GM23338 (cell line): ENCODE results near the gene AHNAK.

Source experiments
- CREB1 ChIP-seq: fragments of 250-450 bp; sonication (Bioruptor Pico); IDR thresholded peaks from 2 replicates; pipeline ENCODE4 v1.5.0; 2020; ENCODE audit warnings: low read depth, mild to moderate bottlenecking, moderate library complexity
- CTCF ChIP-seq, 2 experiments: fragments of 200-600 bp in 1 of 2; sonication (generic) in 1 of 2; conservative IDR thresholded peaks; 2 replicates each; pipeline versions ENCODE4 v1.5.1 to v1.6.1; 2016 to 2017; ENCODE audit warnings: antibody characterized with exemption in 2 of 2, low read depth in 2 of 2, mild to moderate bottlenecking in 2 of 2, moderate library complexity in 1 of 2
- ETS1 ChIP-seq: IDR thresholded peaks from 2 replicates; pipeline ENCODE4 v1.6.1; 2016; ENCODE audit warnings: antibody characterized with exemption
- EZH2 ChIP-seq: fragments of 200-600 bp; sonication (generic); IDR thresholded peaks from one replicate; pipeline ENCODE4 v1.8.0; 2017; ENCODE audit warnings: antibody characterized with exemption, mild to moderate bottlenecking, low read depth; ENCODE audit not compliant: unreplicated experiment
- EZH2phosphoT487 ChIP-seq: fragments of 200-600 bp; sonication (generic); IDR thresholded peaks from one replicate; pipeline ENCODE4 v1.8.1; 2018; ENCODE audit warnings: antibody characterized with exemption; ENCODE audit not compliant: unreplicated experiment
- JUNB ChIP-seq: IDR thresholded peaks from one replicate; pipeline ENCODE4 v1.6.1; 2016; ENCODE audit warnings: antibody characterized with exemption; ENCODE audit not compliant: unreplicated experiment
- POLR2AphosphoS5 ChIP-seq: IDR thresholded peaks from 2 replicates; pipeline ENCODE4 v1.6.1; 2016; ENCODE audit warnings: antibody characterized with exemption, low read depth
- REST ChIP-seq: IDR thresholded peaks from one replicate; pipeline ENCODE4 v1.6.1; 2018; ENCODE audit warnings: antibody characterized with exemption; ENCODE audit not compliant: unreplicated experiment
- ZNF331 ChIP-seq: fragments of 250-450 bp; sonication (Bioruptor Pico); IDR thresholded peaks from 2 replicates; pipeline ENCODE4 v1.5.0; 2020; ENCODE audit warnings: low read depth, mild to moderate bottlenecking, moderate library complexity

- TF ChIP-seq CTCF (conservative IDR thresholded peaks at IDR 0.05; ENCODE audit: low read depth in 2 of 2), result no peak
- TF ChIP-seq ETS1, result no peak
- no peak for TF ChIP-seq POLR2AphosphoS5
- no peak for TF ChIP-seq EZH2
- no peak for TF ChIP-seq JUNB
- TF ChIP-seq REST, result no peak
- no peak for TF ChIP-seq CREB1
- no peak for TF ChIP-seq EZH2phosphoT487
- TF ChIP-seq ZNF331 (CRISPR knock-in tag), result no peak
These were observed 93.7 kb downstream of the AHNAK start for GRCh38 chr11:62452839-62453468.
